CD8-positive, alpha-beta memory T cell (primary cell): Measurements from ENCODE around the gene CTXN1. TPM values are rescaled to one million over a fixed set of nuclear protein-coding genes. Genes with fewer than 3 reads are reported as not detected.

Source experiments
- CTCF ChIA-PET: fragments of 350-600 bp; sonication (Branson Sonifier 250); formaldehyde crosslinking; loops from one replicate; lab custom pipeline; 2021; ENCODE audit warnings: antibody characterized with exemption; lab: Charles Lee
- POLR2A ChIA-PET: fragments of 350-600 bp; sonication (Branson Sonifier 250); formaldehyde crosslinking; loops from one replicate; lab custom pipeline; 2021; ENCODE audit warnings: antibody characterized with exemption; lab: Charles Lee
- DNase-seq, 5 donors: peaks; one replicate each; pipeline versions ENCODE4 v3.0.0 to v3.0.0-alpha.2; 2020 to 2022; ENCODE audit warnings: mixed read lengths in 1 of 5
- H3K27ac ChIP-seq: one replicate; pipeline ENCODE4 v1.7.0; 2013; ENCODE audit warnings: low read depth, mild to moderate bottlenecking, low read length, moderate library complexity
- H3K27me3 ChIP-seq: 2 replicates; pipeline ENCODE4 v1.7.0; 2013; ENCODE audit warnings: low read length, mild to moderate bottlenecking; ENCODE audit not compliant: insufficient read depth, poor library complexity, severe bottlenecking
- H3K36me3 ChIP-seq: 2 replicates; pipeline ENCODE4 v1.7.0; 2013; ENCODE audit warnings: mild to moderate bottlenecking, low read length, moderate library complexity; ENCODE audit not compliant: insufficient read depth
- H3K4me1 ChIP-seq: 2 replicates; pipeline ENCODE4 v1.7.0; 2013; ENCODE audit warnings: mild to moderate bottlenecking, low read length, moderate library complexity; ENCODE audit not compliant: insufficient read depth
- H3K4me3 ChIP-seq: 2 replicates; pipeline ENCODE4 v1.7.0; 2013; ENCODE audit warnings: mild to moderate bottlenecking, low read length
- H3K9me3 ChIP-seq: 2 replicates; pipeline ENCODE4 v1.7.0; 2013; ENCODE audit warnings: mild to moderate bottlenecking, low read length
- H3K27ac Mint-ChIP-seq, 8 donors: one replicate each; pipeline ENCODE4 v1.8.0; 2020 to 2021; ENCODE audit warnings: mixed read lengths in 8 of 8, mild to moderate bottlenecking in 6 of 8, inconsistent platforms in 3 of 8, moderate library complexity in 3 of 8
- H3K27me3 Mint-ChIP-seq, 2 donors: one replicate each; pipeline ENCODE4 v1.8.0; 2020 to 2021; ENCODE audit warnings: mixed read lengths in 2 of 2, mild to moderate bottlenecking in 1 of 2, moderate library complexity in 1 of 2
- H3K36me3 Mint-ChIP-seq, 3 donors: one replicate each; pipeline ENCODE4 v1.8.0; 2020 to 2021; ENCODE audit warnings: mixed read lengths in 3 of 3, inconsistent platforms in 1 of 3, mild to moderate bottlenecking in 1 of 3
- H3K4me1 Mint-ChIP-seq, 3 donors: one replicate each; pipeline ENCODE4 v1.8.0; 2020 to 2021; ENCODE audit warnings: mixed read lengths in 3 of 3, inconsistent platforms in 1 of 3, mild to moderate bottlenecking in 1 of 3
- H3K4me3 Mint-ChIP-seq, 7 donors: one replicate each; pipeline ENCODE4 v1.8.0; 2020 to 2021; ENCODE audit warnings: mixed read lengths in 7 of 7, mild to moderate bottlenecking in 6 of 7, moderate library complexity in 4 of 7, inconsistent platforms in 2 of 7
- H3K9me3 Mint-ChIP-seq, 5 donors: one replicate each; pipeline ENCODE4 v1.8.0; 2020 to 2022; ENCODE audit warnings: mixed read lengths in 5 of 5, mild to moderate bottlenecking in 3 of 5, moderate library complexity in 2 of 5, inconsistent platforms in 1 of 5
- polyA plus RNA-seq: library from polyadenylated mRNA; unstranded; fragments of 300-500 nt; fragmentation: Illumina TruSeq; gene quantifications from one replicate; pipeline ENCODE4 v1.2.3, GENCODE V29; 2021
- total RNA-seq, 2 experiments: library from RNA; stranded (reverse); gene quantifications; one replicate each; pipeline ENCODE4 v1.2.3, GENCODE V29; 2021

The CTXN1 gene
- total and polyA plus RNA-seq, 3 experiments from 2014 or later: 0.42 to 0.72 TPM; not detected in 1

DNA sequence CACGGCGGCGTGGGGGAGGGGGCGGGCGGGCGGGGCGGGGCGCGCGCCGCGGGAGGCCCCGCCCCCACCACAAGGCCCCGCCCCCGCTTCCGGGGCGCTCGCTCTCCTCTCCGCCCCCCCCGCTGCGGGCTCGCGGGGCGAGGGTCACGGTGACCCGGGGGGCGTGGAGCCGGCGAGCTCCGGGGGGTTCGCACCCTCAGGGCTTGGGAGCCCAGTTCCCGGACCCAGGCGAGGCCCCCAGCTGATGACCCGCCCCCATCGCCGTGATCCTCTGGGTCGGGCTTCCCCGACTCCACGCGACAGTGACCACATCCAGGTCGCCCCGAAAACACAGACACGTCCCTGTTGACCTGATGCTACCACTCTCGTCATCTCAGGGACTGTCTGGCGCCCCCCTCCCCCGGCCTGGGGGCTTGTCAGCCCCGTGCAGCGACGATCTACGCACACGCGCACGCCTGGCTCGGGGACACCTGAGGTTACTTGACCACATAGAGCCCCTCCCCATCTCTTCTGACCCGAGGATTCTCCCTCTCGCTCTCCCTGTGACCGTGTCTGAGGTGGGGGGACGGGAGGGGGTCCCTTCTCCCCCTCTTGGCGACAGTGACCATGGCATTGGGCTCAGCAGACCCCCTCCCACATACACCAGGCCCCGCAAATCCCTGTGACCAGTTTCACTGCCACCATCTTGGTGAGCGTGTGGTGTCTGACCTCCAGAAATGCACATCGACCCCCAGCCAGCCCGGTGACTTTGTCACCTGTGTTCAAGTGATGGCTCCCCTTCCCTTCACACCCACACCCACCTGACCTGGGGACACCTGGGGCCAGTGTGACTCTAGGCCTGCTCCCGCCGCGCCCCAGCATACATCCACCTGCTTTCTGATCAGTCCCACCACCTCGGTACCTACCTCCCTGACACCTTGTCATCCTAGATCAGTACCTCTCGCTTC lies 21.6 kb downstream of the CTXN1 start:
- ChIA-PET CTCF (interaction anchor here (0.6 to 1.3 kb wide), 8 partner anchors 11 to 35 kb away, joined by 3 to 12 read pairs (median 4); partner anchors contain the start of gene SNAPC2), POLR2A (interaction anchor here (0.6 to 1.6 kb wide), 6 partner anchors 13 to 223 kb away, joined by 3 to 31 read pairs (median 10); partner anchors contain the start of genes SNAPC2, TIMM44 and TRAPPC5)

DNA sequence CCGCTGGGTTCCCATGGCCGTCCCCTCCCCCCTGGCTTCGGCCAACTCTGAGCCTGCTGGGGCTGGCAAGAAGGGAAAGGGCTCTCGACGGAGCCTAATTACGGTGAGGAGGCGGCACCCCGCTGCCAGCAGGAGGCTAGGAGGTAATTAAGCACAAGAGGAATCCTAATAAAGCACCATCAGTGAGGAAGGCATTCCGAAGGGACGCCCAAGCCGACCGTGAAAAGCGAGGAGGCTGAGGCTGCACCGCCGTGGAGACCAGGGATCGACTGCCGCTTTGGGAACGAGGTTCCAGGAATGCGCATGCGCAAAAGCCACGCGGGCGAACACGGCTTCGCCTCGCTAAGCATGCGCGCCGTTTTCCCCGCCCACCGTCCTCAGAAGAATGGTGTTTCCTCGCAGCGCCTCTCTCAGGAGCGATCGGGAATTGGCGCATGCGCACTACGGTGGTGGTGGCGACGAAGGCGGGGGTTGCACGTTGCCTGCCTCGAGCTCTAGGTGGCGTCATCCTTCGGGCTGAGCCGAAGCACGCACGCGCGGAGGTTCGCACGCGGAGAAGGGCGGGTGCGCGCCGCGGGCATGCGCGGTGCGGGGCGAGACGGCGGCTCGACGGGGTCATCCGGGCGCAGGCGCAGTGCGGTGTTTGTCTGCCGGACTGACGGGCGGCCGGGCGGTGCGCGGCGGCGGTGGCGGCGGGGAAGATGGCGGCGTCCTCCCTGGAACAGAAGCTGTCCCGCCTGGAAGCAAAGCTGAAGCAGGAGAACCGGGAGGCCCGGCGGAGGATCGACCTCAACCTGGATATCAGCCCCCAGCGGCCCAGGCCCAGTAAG lies 22.5 kb downstream of the CTXN1 start, which contains the start of gene MAP2K7:
MAP2K7 (plus strand) TSS at position 634 of the 830 bp plus-strand sequence; CDS start at position 702, 68 bp downstream.
- H3K27ac ChIP-seq: peak within 1 kb of the TSS; percentile 89
- peaks cover 35% of the 10 kb centered on the region for H3K4me1 ChIP-seq
- H3K9me3 ChIP-seq: no peaks in the 10 kb centered on the region
- H3K27me3 ChIP-seq: no peaks in the 10 kb centered on the region
- peaks cover 0 to 3% (median 2%) of the 10 kb centered on the region in 5 donors for H3K9me3 Mint-ChIP-seq
- H3K4me1 Mint-ChIP-seq: peaks cover 22 to 42% (median 28%) of the 10 kb centered on the region in 3 donors
- no peaks in the 10 kb centered on the region for H3K36me3 ChIP-seq
- CTCF ChIA-PET: interaction anchor here (0.6 to 1.3 kb wide), 8 partner anchors 12 to 34 kb away, joined by 3 to 12 read pairs (median 4); partner anchors contain the start of gene SNAPC2
- peak within 1 kb of the TSS; percentile 94 to 100 (median 98) for H3K27ac Mint-ChIP-seq
- POLR2A ChIA-PET: interaction anchor here (1.0 to 1.6 kb wide), 5 partner anchors 14 to 223 kb away, joined by 3 to 31 read pairs (median 11); partner anchors contain the start of genes SNAPC2, TIMM44 and TRAPPC5
- DNase-seq: peak; percentile 100
- peaks cover 0 to 25% (median 0%) of the 10 kb centered on the region in 3 donors for H3K36me3 Mint-ChIP-seq
- H3K27me3 Mint-ChIP-seq: peaks cover 0 to 18% of the 10 kb centered on the region in 2 donors
- peak within 1 kb of the TSS; percentile 86 for H3K4me3 ChIP-seq
- peak within 1 kb of the TSS; percentile 85 to 98 (median 89) for H3K4me3 Mint-ChIP-seq

More for the DNA sequence above, 21.6 kb downstream of the CTXN1 start:
- H3K4me1 ChIP-seq: peaks cover 35% of the 10 kb centered on the region
- H3K4me3 ChIP-seq: peak overlapping the region; percentile 86
- peak overlapping the region; percentile 85 to 95 (median 89) for H3K4me3 Mint-ChIP-seq
- no peaks in the 10 kb centered on the region for H3K9me3 ChIP-seq
- peaks cover 0 to 16% of the 10 kb centered on the region in 2 donors for H3K27me3 Mint-ChIP-seq
- DNase-seq: peak; percentile 82 to 92 (median 88)
- H3K9me3 Mint-ChIP-seq: peaks cover 0 to 3% (median 2%) of the 10 kb centered on the region in 5 donors
- H3K27ac ChIP-seq: peak overlapping the region; percentile 89
- peak overlapping the region; percentile 89 to 100 (median 98) for H3K27ac Mint-ChIP-seq
- peaks cover 0 to 25% (median 0%) of the 10 kb centered on the region in 3 donors for H3K36me3 Mint-ChIP-seq
- H3K27me3 ChIP-seq: no peaks in the 10 kb centered on the region
- H3K36me3 ChIP-seq: no peaks in the 10 kb centered on the region
- H3K4me1 Mint-ChIP-seq: peaks cover 22 to 42% (median 28%) of the 10 kb centered on the region in 3 donors

DNA sequence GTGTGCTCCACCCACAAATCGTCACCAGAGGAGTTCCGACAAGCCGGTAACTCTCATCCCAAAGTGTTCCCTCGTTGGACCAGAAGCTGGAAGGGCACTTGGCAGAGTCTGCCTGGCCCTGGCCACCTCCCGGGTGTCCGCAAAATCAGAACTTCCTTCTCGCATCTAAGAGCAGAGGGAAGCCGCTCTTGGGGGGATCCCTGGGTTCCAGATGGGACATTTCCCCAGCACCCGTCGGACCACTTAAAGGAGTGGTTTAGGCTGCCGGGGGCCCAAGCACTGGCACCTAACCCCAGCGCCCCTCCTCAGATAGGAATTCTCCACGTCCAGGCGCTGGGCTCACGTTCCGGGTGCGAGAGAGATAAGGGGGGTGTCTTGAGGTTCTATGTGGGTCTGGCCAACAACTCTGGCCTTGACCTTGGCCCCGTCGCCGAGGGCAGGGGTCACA lies 23.1 kb downstream of the CTXN1 start:
- peaks cover 0 to 23% (median 0%) of the 10 kb centered on the region in 3 donors for H3K36me3 Mint-ChIP-seq
- no peak for DNase-seq
- H3K27me3 Mint-ChIP-seq: peaks cover 0 to 18% of the 10 kb centered on the region in 2 donors
- H3K27ac Mint-ChIP-seq: peak overlapping the region; percentile 89 to 96 (median 94)
- H3K9me3 ChIP-seq: no peaks in the 10 kb centered on the region
- peak overlapping the region; percentile 84 to 98 (median 89) for H3K4me3 Mint-ChIP-seq
- peaks cover 35% of the 10 kb centered on the region for H3K4me1 ChIP-seq
- peaks cover 0 to 3% (median 2%) of the 10 kb centered on the region in 5 donors for H3K9me3 Mint-ChIP-seq
- ChIA-PET POLR2A (interaction anchor here (0.7 to 1.6 kb wide), 6 partner anchors 15 to 1147 kb away, joined by 3 to 31 read pairs (median 10); partner anchors contain the start of genes SNAPC2, TIMM44 and TRAPPC5), CTCF (interaction anchor here (1.1 to 3.4 kb wide), 9 partner anchors 15 to 41 kb away, joined by 3 to 17 read pairs (median 5); partner anchors contain the start of genes SNAPC2 and TIMM44)
- H3K36me3 ChIP-seq: no peaks in the 10 kb centered on the region
- H3K27ac ChIP-seq: peak overlapping the region; percentile 89
- peaks cover 22 to 42% (median 28%) of the 10 kb centered on the region in 3 donors for H3K4me1 Mint-ChIP-seq
- no peaks in the 10 kb centered on the region for H3K27me3 ChIP-seq
- H3K4me3 ChIP-seq: peak overlapping the region; percentile 75

DNA sequence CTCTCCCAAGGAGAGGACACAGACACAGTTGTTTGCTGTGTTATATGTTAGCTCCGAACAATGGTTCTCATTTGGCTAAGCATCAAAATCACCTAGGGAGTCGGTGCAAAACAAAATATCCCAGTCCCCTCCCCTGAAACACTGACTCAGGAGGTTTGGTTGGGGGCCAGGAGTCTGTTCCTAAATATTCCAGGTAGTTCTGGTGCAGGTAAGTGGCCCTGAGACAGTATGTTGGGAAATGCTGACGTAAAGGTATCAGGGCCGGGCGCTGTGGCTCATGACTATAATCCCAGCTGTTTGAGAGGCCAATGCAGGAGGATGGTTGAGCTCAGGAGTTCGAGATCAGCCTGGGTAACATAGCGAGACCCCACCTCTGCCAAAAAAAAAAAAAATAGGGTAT lies 24.6 kb downstream of the CTXN1 start:
- H3K27ac ChIP-seq: no peak overlapping the region
- DNase-seq: no peak
- Mint-ChIP-seq H3K27ac (peak overlapping the region in 1 of 8 donors; percentile 96), H3K9me3 (peaks cover 0 to 3% (median 2%) of the 10 kb centered on the region in 5 donors), H3K36me3 (peaks cover 0 to 20% (median 0%) of the 10 kb centered on the region in 3 donors), H3K27me3 (peaks cover 4 to 18% of the 10 kb centered on the region in 2 donors), H3K4me3 (peak overlapping the region in 3 of 7 donors; percentile 31 to 86 (median 74)), H3K4me1 (peaks cover 22 to 33% (median 28%) of the 10 kb centered on the region in 3 donors)
- H3K4me1 ChIP-seq: peaks cover 28% of the 10 kb centered on the region
- no peaks in the 10 kb centered on the region for H3K36me3 ChIP-seq
- no peaks in the 10 kb centered on the region for H3K9me3 ChIP-seq
- H3K27me3 ChIP-seq: no peaks in the 10 kb centered on the region
- ChIA-PET CTCF (interaction anchor here (1.3 to 3.4 kb wide), 5 partner anchors 17 to 42 kb away, joined by 3 to 17 read pairs (median 5); partner anchors contain the start of genes SNAPC2 and TIMM44), POLR2A (no interaction called here)
- no peak overlapping the region for H3K4me3 ChIP-seq

DNA sequence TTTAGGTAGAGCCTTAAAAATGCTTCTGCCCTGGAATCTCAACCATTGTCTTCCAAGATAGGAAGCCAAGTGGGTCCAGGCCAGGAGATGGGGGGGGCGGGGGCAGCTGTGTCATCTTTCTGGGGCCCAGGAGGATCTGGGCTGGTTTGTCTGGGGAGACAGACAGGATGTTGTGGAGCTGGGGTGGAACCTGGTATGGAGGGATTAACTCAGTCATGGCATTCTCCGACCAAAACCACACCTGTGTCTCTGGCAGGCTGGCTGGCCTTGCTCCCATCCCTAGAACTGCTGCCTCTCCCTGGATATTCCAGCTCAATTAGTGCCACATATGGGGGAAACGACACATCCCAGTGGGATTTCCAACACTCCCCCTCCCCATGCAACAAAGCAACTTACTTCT lies 25.0 kb downstream of the CTXN1 start:
- Histone ChIP-seq H3K36me3 (no peaks in the 10 kb centered on the region), H3K9me3 (no peaks in the 10 kb centered on the region), H3K4me3 (no peak overlapping the region), H3K27ac (no peak overlapping the region), H3K4me1 (peaks cover 24% of the 10 kb centered on the region), H3K27me3 (no peaks in the 10 kb centered on the region)
- H3K27me3 Mint-ChIP-seq: peaks cover 4 to 18% of the 10 kb centered on the region in 2 donors
- CTCF ChIA-PET: interaction anchor here (1.2 to 3.4 kb wide), 3 partner anchors 17 to 43 kb away, joined by 3 to 17 read pairs (median 4); no protein-coding TSS in a partner anchor
- DNase-seq: no peak
- peaks cover 22 to 30% (median 28%) of the 10 kb centered on the region in 3 donors for H3K4me1 Mint-ChIP-seq
- peak overlapping the region in 1 of 8 donors; percentile 96 for H3K27ac Mint-ChIP-seq
- POLR2A ChIA-PET: no interaction called here
- H3K9me3 Mint-ChIP-seq: peaks cover 0 to 3% (median 2%) of the 10 kb centered on the region in 5 donors
- H3K36me3 Mint-ChIP-seq: peaks cover 0 to 17% (median 0%) of the 10 kb centered on the region in 3 donors
- H3K4me3 Mint-ChIP-seq: no peak overlapping the region

DNA sequence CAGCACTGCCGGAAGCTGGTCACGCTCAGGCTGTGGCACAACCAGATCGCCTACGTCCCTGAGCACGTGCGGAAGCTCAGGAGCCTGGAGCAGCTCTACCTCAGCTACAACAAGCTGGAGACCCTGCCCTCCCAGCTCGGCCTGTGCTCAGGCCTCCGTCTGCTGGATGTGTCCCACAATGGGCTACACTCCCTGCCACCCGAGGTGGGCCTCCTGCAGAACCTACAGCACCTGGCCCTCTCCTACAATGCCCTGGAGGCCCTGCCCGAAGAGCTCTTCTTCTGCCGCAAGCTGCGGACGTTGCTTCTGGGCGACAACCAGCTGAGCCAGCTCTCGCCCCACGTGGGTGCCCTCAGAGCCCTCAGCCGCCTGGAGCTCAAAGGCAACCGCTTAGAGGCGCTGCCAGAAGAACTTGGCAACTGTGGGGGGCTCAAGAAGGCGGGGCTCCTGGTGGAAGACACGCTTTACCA lies 25.5 kb downstream of the CTXN1 start:
- DNase-seq: no peak
- Mint-ChIP-seq H3K4me1 (peaks cover 19 to 25% (median 23%) of the 10 kb centered on the region in 3 donors), H3K4me3 (no peak overlapping the region), H3K36me3 (peaks cover 0 to 13% (median 0%) of the 10 kb centered on the region in 3 donors), H3K27me3 (peaks cover 6 to 20% of the 10 kb centered on the region in 2 donors), H3K9me3 (peaks cover 0 to 3% (median 2%) of the 10 kb centered on the region in 5 donors), H3K27ac (no peak overlapping the region)
- H3K4me3 ChIP-seq: no peak overlapping the region
- POLR2A ChIA-PET: interaction anchor here (0.5 kb wide), 1 partner anchor 829 kb away, joined by 3 read pairs; no protein-coding TSS in a partner anchor
- no peaks in the 10 kb centered on the region for H3K36me3 ChIP-seq
- CTCF ChIA-PET: interaction anchor here (1.2 to 3.4 kb wide), 3 partner anchors 18 to 44 kb away, joined by 3 to 17 read pairs (median 4); no protein-coding TSS in a partner anchor
- no peaks in the 10 kb centered on the region for H3K9me3 ChIP-seq
- H3K27me3 ChIP-seq: no peaks in the 10 kb centered on the region
- no peak overlapping the region for H3K27ac ChIP-seq
- H3K4me1 ChIP-seq: peaks cover 19% of the 10 kb centered on the region
